Mesendoderm (in vitro differentiated cells): ENCODE data around the gene SLPI.
A peak's percentile ranks its signal among the peaks of the same experiment; 100 is the strongest.

Source experiments
- DNase-seq: peaks from one replicate; pipeline ENCODE4 v3.0.0; 2013
- H2AK5ac ChIP-seq: 2 replicates; pipeline ENCODE4 v1.6.1; 2013; ENCODE audit warnings: low read length, inconsistent platforms
- H2BK120ac ChIP-seq: 2 replicates; pipeline ENCODE4 v1.6.1; 2013; ENCODE audit warnings: low read depth, mild to moderate bottlenecking, low read length, moderate library complexity, mixed read lengths
- H2BK15ac ChIP-seq: replicated peaks from 2 replicates; pipeline ENCODE4 v1.6.1; 2013; ENCODE audit warnings: low read depth, mild to moderate bottlenecking, moderate library complexity
- H2BK5ac ChIP-seq: 2 replicates; pipeline ENCODE4 v1.6.1; 2013; ENCODE audit warnings: low read length, inconsistent platforms
- H3K18ac ChIP-seq: 2 replicates; pipeline ENCODE4 v1.6.1; 2013; ENCODE audit warnings: mild to moderate bottlenecking, low read length, mixed read lengths
- H3K23ac ChIP-seq: one replicate; pipeline ENCODE4 v1.6.1; 2013; ENCODE audit warnings: low read length
- H3K27ac ChIP-seq: 2 replicates; pipeline ENCODE4 v1.5.1; 2013; ENCODE audit warnings: low read depth, mild to moderate bottlenecking, inconsistent platforms, low read length, moderate library complexity
- H3K27me3 ChIP-seq: 2 replicates; pipeline ENCODE4 v1.6.1; 2013; ENCODE audit warnings: low read length, control low read depth, mild to moderate bottlenecking, inconsistent platforms; ENCODE audit not compliant: insufficient read depth, poor library complexity
- H3K36me3 ChIP-seq: 2 replicates; pipeline ENCODE4 v1.6.1; 2013; ENCODE audit warnings: low read length, inconsistent platforms; ENCODE audit not compliant: control insufficient read depth, insufficient read depth
- H3K4ac ChIP-seq: one replicate; pipeline ENCODE4 v1.6.1; 2013; ENCODE audit warnings: low read depth, mild to moderate bottlenecking, low read length, moderate library complexity
- H3K4me1 ChIP-seq: 2 replicates; pipeline ENCODE4 v1.6.1; 2013; ENCODE audit warnings: low read depth, low read length, inconsistent platforms; ENCODE audit not compliant: control insufficient read depth
- H3K4me2 ChIP-seq: 2 replicates; pipeline ENCODE4 v1.6.1; 2013; ENCODE audit warnings: low read length
- H3K4me3 ChIP-seq: 2 replicates; pipeline ENCODE4 v1.5.1; 2013; ENCODE audit warnings: mild to moderate bottlenecking, low read length
- H3K56ac ChIP-seq: one replicate; pipeline ENCODE4 v1.6.1; 2013; ENCODE audit warnings: low read length
- H3K79me1 ChIP-seq: 2 replicates; pipeline ENCODE4 v1.6.1; 2013; ENCODE audit warnings: low read length, inconsistent platforms
- H3K79me2 ChIP-seq: 2 replicates; pipeline ENCODE4 v1.6.1; 2013; ENCODE audit warnings: mild to moderate bottlenecking, low read length; ENCODE audit not compliant: control insufficient read depth, insufficient read depth
- H3K9ac ChIP-seq: 2 replicates; pipeline ENCODE4 v1.6.1; 2013; ENCODE audit warnings: low read length, inconsistent platforms
- H4K5ac ChIP-seq: one replicate; pipeline ENCODE4 v1.6.1; 2013; ENCODE audit warnings: low read length
- H4K8ac ChIP-seq: one replicate; pipeline ENCODE4 v1.6.1; 2013; ENCODE audit warnings: low read depth, mild to moderate bottlenecking, control low read depth, low read length, moderate library complexity
- WGBS: extraction: QIAGEN DNeasy Blood & Tissue Kit; methylation state at CpG from one replicate; pipeline ENCODE4 v1.1.7; 2013; ENCODE audit warnings: low lambda C conversion rate, missing lambda C conversion rate; ENCODE audit not compliant: insufficient coverage; ENCODE audit errors: extremely low coverage; 5-methylcytosine and 5-hydroxymethylcytosine counted together

Gene SLPI

GRCh38 chr20:45209924-45210323 lies 44.4 kb downstream of the SLPI start:
- Histone ChIP-seq H3K27ac (no peak overlapping the region), H3K36me3 (no peaks in the 10 kb centered on the region), H3K4me1 (no peaks in the 10 kb centered on the region), H3K79me2 (no peaks in the 10 kb centered on the region), H4K5ac (no peak overlapping the region), H3K9ac (no peak overlapping the region), H4K8ac (no peak overlapping the region), H2BK15ac (no peak overlapping the region), H3K56ac (no peak overlapping the region), H3K79me1 (no peaks in the 10 kb centered on the region), H3K4me3 (no peak overlapping the region), H3K27me3 (no peaks in the 10 kb centered on the region), H3K4ac (no peak overlapping the region), H2BK5ac (no peak overlapping the region), H2BK120ac (no peak overlapping the region), H3K18ac (no peak overlapping the region), H2AK5ac (no peak overlapping the region), H3K23ac (no peak overlapping the region), H3K4me2 (no peak overlapping the region)
- no peak for DNase-seq
- WGBS, result no CpG with 5 or more reads among the region's 1 CpG

GRCh38 chr20:45206725-45207124 lies 47.6 kb downstream of the SLPI start, which contains the start of gene SEMG1:
Gene SEMG1, plus strand, starts transcription at chr20:45207033. Its CDS starts 21 bp downstream, at chr20:45207054.
- Histone ChIP-seq H3K4me3 (no peak within 1 kb of the TSS), H3K79me1 (no peaks in the 10 kb centered on the region), H3K56ac (no peak within 1 kb of the TSS), H2BK120ac (no peak within 1 kb of the TSS), H3K27ac (no peak within 1 kb of the TSS), H3K36me3 (no peaks in the 10 kb centered on the region), H2BK5ac (no peak within 1 kb of the TSS), H2AK5ac (no peak within 1 kb of the TSS), H3K4me2 (no peak within 1 kb of the TSS), H3K18ac (no peak within 1 kb of the TSS), H3K4me1 (no peaks in the 10 kb centered on the region), H3K79me2 (no peaks in the 10 kb centered on the region), H3K27me3 (no peaks in the 10 kb centered on the region), H3K4ac (no peak within 1 kb of the TSS), H2BK15ac (peak within 1 kb of the TSS; percentile 85), H4K8ac (no peak within 1 kb of the TSS), H3K9ac (no peak within 1 kb of the TSS), H4K5ac (no peak within 1 kb of the TSS), H3K23ac (no peak within 1 kb of the TSS)
- WGBS, result no CpG with 5 or more reads among the region's 1 CpG
- peak; percentile 69 for DNase-seq
